H1 (cell line): ENCODE measurements around the gene BAAT. TPM values are rescaled to one million over a fixed set of nuclear protein-coding genes. Genes with fewer than 3 reads are reported as not detected.

Source experiments
- CHD1 ChIP-seq: IDR thresholded peaks from 2 replicates; pipeline ENCODE4 v1.6.1; 2012; ENCODE audit warnings: low read depth, low read length, improper control_type of control experiment
- CHD2 ChIP-seq: IDR thresholded peaks from 2 replicates; pipeline ENCODE4 v1.6.1; 2012; ENCODE audit warnings: low read length, improper control_type of control experiment
- CHD7 ChIP-seq: fragments of 300-600 bp; sonication (generic); IDR thresholded peaks from 2 replicates; pipeline ENCODE4 v1.7.1; 2012; ENCODE audit warnings: low read length, moderate library complexity, mild to moderate bottlenecking, inconsistent platforms; ENCODE audit not compliant: insufficient replicate concordance
- EGR1 ChIP-seq: IDR thresholded peaks from 2 replicates; pipeline ENCODE4 v1.6.1; 2011; ENCODE audit warnings: low read depth, low read length, borderline replicate concordance
- KDM1A ChIP-seq: fragments of 200-600, 300-600 bp; sonication (generic); IDR thresholded peaks from 2 replicates; pipeline ENCODE4 v1.7.1; 2016; ENCODE audit warnings: mild to moderate bottlenecking, low read length, borderline replicate concordance
- POU5F1 ChIP-seq: IDR thresholded peaks from 2 replicates; pipeline ENCODE4 v1.6.1; 2011; ENCODE audit warnings: low read depth, mild to moderate bottlenecking, low read length, moderate library complexity
- SIN3A ChIP-seq, 2 experiments: IDR thresholded peaks in 1 of 2; conservative IDR thresholded peaks in 1 of 2; 2 replicates each; pipeline ENCODE4 v1.6.1; 2011 to 2012; ENCODE audit warnings: low read length in 2 of 2, improper control_type of control experiment in 1 of 2, low read depth in 1 of 2, mild to moderate bottlenecking in 1 of 2
- SP1 ChIP-seq: IDR thresholded peaks from 2 replicates; pipeline ENCODE4 v1.6.1; 2011; ENCODE audit warnings: low read depth, low read length
- SP4 ChIP-seq: IDR thresholded peaks from 2 replicates; pipeline ENCODE4 v1.6.1; 2012; ENCODE audit warnings: low read length, inconsistent platforms
- TBP ChIP-seq: IDR thresholded peaks from 2 replicates; pipeline ENCODE4 v1.6.1; 2011; ENCODE audit warnings: low read depth, low read length, improper control_type of control experiment
- USF2 ChIP-seq: IDR thresholded peaks from 2 replicates; pipeline ENCODE4 v1.6.1; 2011; ENCODE audit warnings: low read length, improper control_type of control experiment
- ZNF274 ChIP-seq: IDR thresholded peaks from 2 replicates; pipeline ENCODE4 v1.7.0; 2012; ENCODE audit warnings: low read length, borderline replicate concordance; ENCODE audit errors: extremely low read depth
- polyA plus RNA-seq, 7 experiments: library from polyadenylated mRNA; depleted of rRNA in 3 of 7; stranded (reverse) in 5 of 7; unstranded in 2 of 7; fragments of >200 nt in 5 of 7; fragments of 200-250 nt in 2 of 7; gene quantifications; 1 replicate in 5 of 7; 2 replicates in 1 of 7; 4 replicates in 1 of 7; pipeline versions ENCODE4 v1.2.1 to v1.2.3, GENCODE V29; 2011 to 2013; ENCODE audit warnings: missing spikeins in 2 of 7, mixed read lengths in 2 of 7
- total RNA-seq: library from RNA; stranded (reverse); fragmentation: NEBNext Ultra II Directional; extraction: Animal tissue kit (Norgen Biotek cat#: 25700); gene quantifications from 2 replicates; pipeline ENCODE4 v1.2.1, GENCODE V29; 2021

The BAAT gene
- total and polyA plus RNA-seq, 2 of the 8 experiments (the other 6 are each of a cell fraction or from before 2014, with no cell fraction given), result 0.09 to 0.17 TPM

- TF ChIP-seq CHD7, result no peak
- TF ChIP-seq SP4, result no peak
- TF ChIP-seq ZNF274, result no peak
- no peak for TF ChIP-seq SIN3A (conservative IDR thresholded peaks at IDR 0.05 in 1 of 2, IDR thresholded peaks at IDR 0.05 in 1 of 2; ENCODE audit: low read depth in 1 of 2, low read length in 2 of 2)
- TF ChIP-seq TBP, result no peak
- TF ChIP-seq USF2, result no peak
- no peak for TF ChIP-seq KDM1A
- no peak for TF ChIP-seq EGR1
- TF ChIP-seq POU5F1, result no peak
- TF ChIP-seq CHD2, result no peak
- TF ChIP-seq SP1, result no peak
- no peak for TF ChIP-seq CHD1
These were observed 47.6 kb downstream of the BAAT start (continued) for GRCh38 chr9:101337237-101337636.
